Choroid plexus epithelial cell (primary cell): Measurements from ENCODE around the gene PDSS2.

Experiments
- DNase-seq: peaks from one replicate; pipeline ENCODE4 v3.0.0-alpha.2; 2010; ENCODE audit warnings: low read depth
- H3K4me3 ChIP-seq: 2 replicates; pipeline ENCODE4 v1.5.1; 2011; ENCODE audit warnings: low read depth, mild to moderate bottlenecking, control low read depth, low read length, moderate library complexity
- TF ChIP-seq, protein P1 (sequence below): conservative IDR thresholded peaks from 2 replicates; pipeline ENCODE4 v1.5.1; 2011; ENCODE audit warnings: low read depth, mild to moderate bottlenecking, control low read depth, inconsistent platforms, low read length, moderate library complexity

The PDSS2 gene

DNA sequence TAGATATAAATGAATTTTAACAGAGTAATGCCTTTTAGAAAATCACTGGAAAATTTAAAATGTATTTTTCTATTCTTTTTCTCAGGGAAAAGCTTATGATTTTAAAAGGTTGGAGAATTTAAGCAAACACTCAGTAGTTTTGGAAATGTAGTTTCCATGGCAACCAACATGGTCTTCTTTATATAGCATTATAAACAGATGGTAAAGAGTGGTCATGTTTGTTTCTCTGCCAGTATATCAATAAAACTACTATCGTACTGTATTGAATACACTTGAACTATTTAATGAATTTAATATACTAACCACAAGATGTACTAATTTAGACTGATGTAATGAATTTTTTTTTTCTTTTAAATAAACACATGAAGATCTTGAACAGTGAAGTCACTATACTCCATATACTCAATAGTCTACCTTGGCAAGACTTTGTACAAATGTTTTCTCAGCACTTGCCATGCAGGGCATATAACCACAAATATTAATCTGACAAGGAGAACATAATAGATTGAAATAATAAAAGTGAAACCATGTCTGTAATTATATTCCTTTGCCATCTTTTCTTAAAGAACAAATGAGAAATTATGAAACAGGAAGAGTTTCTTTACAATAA is 105.5 kb downstream of the PDSS2 start:
- TF ChIP-seq, protein P1, sequence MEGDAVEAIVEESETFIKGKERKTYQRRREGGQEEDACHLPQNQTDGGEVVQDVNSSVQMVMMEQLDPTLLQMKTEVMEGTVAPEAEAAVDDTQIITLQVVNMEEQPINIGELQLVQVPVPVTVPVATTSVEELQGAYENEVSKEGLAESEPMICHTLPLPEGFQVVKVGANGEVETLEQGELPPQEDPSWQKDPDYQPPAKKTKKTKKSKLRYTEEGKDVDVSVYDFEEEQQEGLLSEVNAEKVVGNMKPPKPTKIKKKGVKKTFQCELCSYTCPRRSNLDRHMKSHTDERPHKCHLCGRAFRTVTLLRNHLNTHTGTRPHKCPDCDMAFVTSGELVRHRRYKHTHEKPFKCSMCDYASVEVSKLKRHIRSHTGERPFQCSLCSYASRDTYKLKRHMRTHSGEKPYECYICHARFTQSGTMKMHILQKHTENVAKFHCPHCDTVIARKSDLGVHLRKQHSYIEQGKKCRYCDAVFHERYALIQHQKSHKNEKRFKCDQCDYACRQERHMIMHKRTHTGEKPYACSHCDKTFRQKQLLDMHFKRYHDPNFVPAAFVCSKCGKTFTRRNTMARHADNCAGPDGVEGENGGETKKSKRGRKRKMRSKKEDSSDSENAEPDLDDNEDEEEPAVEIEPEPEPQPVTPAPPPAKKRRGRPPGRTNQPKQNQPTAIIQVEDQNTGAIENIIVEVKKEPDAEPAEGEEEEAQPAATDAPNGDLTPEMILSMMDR, result no peak
- H3K4me3 ChIP-seq, result no peak overlapping the region
- DNase-seq, result peak; percentile 16

GRCh38 chr6:107348224-107348623 is 111.1 kb downstream of the PDSS2 start:
- no peak overlapping the region for H3K4me3 ChIP-seq
- DNase-seq, result peak; percentile 20
- TF ChIP-seq, protein P1, result no peak

DNA sequence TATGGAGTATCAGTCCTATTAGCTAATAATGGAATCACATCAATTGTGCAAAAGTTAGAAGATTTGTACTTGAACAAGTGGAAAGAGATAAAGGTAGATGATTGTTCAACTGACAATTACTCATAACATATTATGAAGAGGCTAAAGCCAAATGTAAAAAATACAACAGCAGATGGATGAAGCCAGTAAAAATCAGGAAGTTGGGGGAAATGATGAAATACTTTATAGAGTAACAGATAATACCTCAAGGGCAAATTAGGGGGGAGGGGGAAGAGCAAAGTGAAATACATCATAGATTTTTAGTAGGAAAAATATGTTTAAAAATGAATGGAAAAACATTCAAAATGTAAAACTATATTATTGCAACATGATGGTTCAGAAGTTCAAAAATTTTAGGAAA is 114.0 kb downstream of the PDSS2 start:
- H3K4me3 ChIP-seq, result no peak overlapping the region
- TF ChIP-seq, protein P1, result no peak
- no peak for DNase-seq

GRCh38 chr6:107344981-107345380 is 114.4 kb downstream of the PDSS2 start:
- H3K4me3 ChIP-seq, result no peak overlapping the region
- TF ChIP-seq, protein P1, result no peak
- no peak for DNase-seq

- no peak for DNase-seq
- no peak overlapping the region for H3K4me3 ChIP-seq
- TF ChIP-seq, protein P1, result no peak
Observed at GRCh38 chr6:107344383-107344782, 115.0 kb downstream of the PDSS2 start.

- TF ChIP-seq, protein P1, result no peak
- no peak for DNase-seq
- no peak overlapping the region for H3K4me3 ChIP-seq
Observed at GRCh38 chr6:107342144-107342543, 117.2 kb downstream of the PDSS2 start.

GRCh38 chr6:107340881-107341280 is 118.5 kb downstream of the PDSS2 start:
- TF ChIP-seq, protein P1, result no peak
- no peak overlapping the region for H3K4me3 ChIP-seq
- DNase-seq, result no peak
